ENCODE measurements around the gene NR6A1.

NR6A1 gene

DNA sequence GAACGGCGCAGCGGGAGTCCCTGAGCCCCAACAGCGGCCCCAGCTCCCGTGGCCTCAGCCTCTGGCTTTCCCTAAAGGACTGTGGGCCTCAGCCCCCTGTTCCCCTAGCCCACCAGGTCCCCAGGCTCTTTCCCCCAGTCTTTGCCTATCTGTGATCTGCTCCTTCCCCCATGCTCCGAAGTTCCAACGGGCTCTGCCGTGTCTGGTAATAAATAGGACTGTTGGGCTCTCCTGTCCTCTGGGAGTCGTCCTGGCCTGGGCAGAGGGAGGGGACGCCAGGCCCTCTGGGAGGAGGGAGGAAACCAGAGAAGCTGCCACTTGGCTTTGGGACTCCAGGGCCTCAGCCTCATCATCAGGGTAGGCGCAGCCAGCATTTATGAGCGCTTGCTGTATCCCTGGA, 292.8 kb downstream of the NR6A1 start:
- Histone ChIP-seq H3K4me3 (ENCODE audit: low read depth, low read length) (no peak overlapping the region), H3K27me3 (replicated peaks) (peaks cover 26% of the 10 kb centered on the region), H3K36me3 (replicated peaks) (no peaks in the 10 kb centered on the region), H3K27ac (no peak overlapping the region)
- no peak for TF ChIP-seq CTCF (IDR thresholded peaks at IDR 0.05; ENCODE audit: low read depth, low read length, missing control alignments)
- no peak for DNase-seq
- in situ Hi-C loops (cut with HindIII; ENCODE audit: low pct_ligation_motif_present, low sequenced_read_pairs) = no loop called here

- no peak for TF ChIP-seq CTCF (IDR thresholded peaks at IDR 0.05; ENCODE audit: low read depth, low read length, missing control alignments)
- DNase-seq = no peak
- Histone ChIP-seq H3K36me3 (replicated peaks) (no peaks in the 10 kb centered on the region), H3K4me3 (ENCODE audit: low read depth, low read length) (peak overlapping the region; percentile 9), H3K27me3 (replicated peaks) (peaks cover 26% of the 10 kb centered on the region), H3K27ac (no peak overlapping the region)
- in situ Hi-C loops (cut with HindIII; ENCODE audit: low pct_ligation_motif_present, low sequenced_read_pairs) = no loop called here
These were observed 293.3 kb downstream of the NR6A1 start for GRCh38 chr9:124477648-124478285.

DNA sequence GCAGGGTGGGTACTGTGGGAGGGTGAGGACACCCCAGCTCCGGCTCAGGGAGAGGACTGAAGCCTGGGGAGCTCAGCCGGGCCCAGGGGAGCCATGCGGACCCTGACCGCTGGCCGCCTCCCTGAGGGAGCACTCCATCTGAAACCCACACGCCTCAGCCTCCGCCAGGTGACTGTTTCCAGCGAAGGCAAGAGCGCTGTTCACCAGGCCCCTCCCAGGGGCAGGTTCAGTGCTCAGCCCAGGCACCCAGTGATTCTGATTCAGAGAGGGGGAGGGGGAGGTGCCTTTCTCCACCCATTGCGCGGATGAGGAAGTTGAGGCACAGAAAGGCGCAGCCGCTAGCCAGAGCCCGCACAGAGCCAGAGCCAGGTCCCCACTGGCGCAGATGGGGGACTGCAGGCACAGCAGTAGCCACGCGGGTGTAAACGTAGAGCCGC, 293.9 kb downstream of the NR6A1 start:
- H3K27me3 ChIP-seq (replicated peaks) = peaks cover 26% of the 10 kb centered on the region

GRCh38 chr9:124475868-124476690, 295.0 kb downstream of the NR6A1 start:
- TF ChIP-seq CTCF (IDR thresholded peaks at IDR 0.05; ENCODE audit: low read depth, low read length, missing control alignments) = no peak
- H3K36me3 ChIP-seq (replicated peaks) = no peaks in the 10 kb centered on the region
- no peak for DNase-seq
- peaks cover 26% of the 10 kb centered on the region for H3K27me3 ChIP-seq (replicated peaks)
- in situ Hi-C loops (cut with HindIII; ENCODE audit: low pct_ligation_motif_present, low sequenced_read_pairs) = no loop called here
- no peak overlapping the region for H3K27ac ChIP-seq
- no peak overlapping the region for H3K4me3 ChIP-seq (ENCODE audit: low read depth, low read length)

More for the DNA sequence above, 293.9 kb downstream of the NR6A1 start:
- TF ChIP-seq CTCF (IDR thresholded peaks at IDR 0.05; ENCODE audit: low read depth, low read length, missing control alignments) = peak; percentile 2
- Histone ChIP-seq H3K36me3 (replicated peaks) (no peaks in the 10 kb centered on the region), H3K27ac (no peak overlapping the region), H3K4me3 (ENCODE audit: low read depth, low read length) (peak overlapping the region; percentile 9)
- no peak for DNase-seq
- in situ Hi-C loops (cut with HindIII; ENCODE audit: low pct_ligation_motif_present, low sequenced_read_pairs) = no loop called here

GRCh38 chr9:124475158-124475867, 295.8 kb downstream of the NR6A1 start:
- H3K27me3 ChIP-seq (replicated peaks) = peaks cover 26% of the 10 kb centered on the region
- no peak overlapping the region for H3K4me3 ChIP-seq (ENCODE audit: low read depth, low read length)
- in situ Hi-C loops (cut with HindIII; ENCODE audit: low pct_ligation_motif_present, low sequenced_read_pairs) = no loop called here
- peak; percentile 2 for TF ChIP-seq CTCF (IDR thresholded peaks at IDR 0.05; ENCODE audit: low read depth, low read length, missing control alignments)
- no peaks in the 10 kb centered on the region for H3K36me3 ChIP-seq (replicated peaks)
- DNase-seq = no peak
- no peak overlapping the region for H3K27ac ChIP-seq
